Measurements from ENCODE around the gene OTOS.

The OTOS gene

DNA sequence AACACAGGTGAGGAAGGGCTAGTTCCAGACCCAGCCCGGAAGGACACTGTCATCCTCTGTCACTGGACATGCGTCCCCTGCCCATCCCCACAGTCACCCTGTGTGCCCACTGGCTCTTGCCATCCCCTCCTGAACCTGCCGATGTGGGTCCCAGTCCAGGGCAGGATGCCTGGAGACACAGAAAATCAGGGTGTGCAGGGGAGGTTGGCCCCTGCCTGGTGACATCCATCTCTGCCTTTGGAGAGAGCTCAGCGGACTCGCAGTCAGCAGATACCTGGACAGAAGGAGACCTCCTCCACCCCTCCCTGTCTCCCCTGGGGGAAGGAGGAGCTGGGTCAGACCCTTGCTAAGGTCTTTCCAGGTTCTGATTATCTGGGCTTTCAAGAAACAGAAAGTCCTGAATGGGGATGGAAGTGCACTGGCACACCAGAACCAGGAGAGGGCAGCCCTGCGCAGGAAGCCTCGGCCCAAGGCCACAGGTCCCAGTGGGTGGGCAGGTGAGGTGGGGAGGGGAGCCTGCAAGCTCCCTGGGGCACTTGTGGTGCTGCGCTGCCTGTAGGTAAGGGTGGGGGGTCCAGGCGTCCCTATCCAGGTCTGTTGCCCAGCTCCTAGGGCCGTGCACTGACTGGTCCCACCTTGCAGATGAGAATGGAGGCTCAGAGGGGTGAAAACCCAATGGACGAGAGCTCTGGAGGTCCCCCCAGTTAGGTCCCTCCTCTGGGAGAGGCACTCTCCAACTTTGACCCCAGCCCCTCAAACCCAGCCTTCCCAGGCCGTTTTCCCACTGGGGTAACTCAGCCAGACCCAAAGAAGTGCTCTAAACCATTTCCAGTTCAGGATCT is 9.7 kb upstream of the OTOS start:
- no peak for FAIRE-seq

DNA sequence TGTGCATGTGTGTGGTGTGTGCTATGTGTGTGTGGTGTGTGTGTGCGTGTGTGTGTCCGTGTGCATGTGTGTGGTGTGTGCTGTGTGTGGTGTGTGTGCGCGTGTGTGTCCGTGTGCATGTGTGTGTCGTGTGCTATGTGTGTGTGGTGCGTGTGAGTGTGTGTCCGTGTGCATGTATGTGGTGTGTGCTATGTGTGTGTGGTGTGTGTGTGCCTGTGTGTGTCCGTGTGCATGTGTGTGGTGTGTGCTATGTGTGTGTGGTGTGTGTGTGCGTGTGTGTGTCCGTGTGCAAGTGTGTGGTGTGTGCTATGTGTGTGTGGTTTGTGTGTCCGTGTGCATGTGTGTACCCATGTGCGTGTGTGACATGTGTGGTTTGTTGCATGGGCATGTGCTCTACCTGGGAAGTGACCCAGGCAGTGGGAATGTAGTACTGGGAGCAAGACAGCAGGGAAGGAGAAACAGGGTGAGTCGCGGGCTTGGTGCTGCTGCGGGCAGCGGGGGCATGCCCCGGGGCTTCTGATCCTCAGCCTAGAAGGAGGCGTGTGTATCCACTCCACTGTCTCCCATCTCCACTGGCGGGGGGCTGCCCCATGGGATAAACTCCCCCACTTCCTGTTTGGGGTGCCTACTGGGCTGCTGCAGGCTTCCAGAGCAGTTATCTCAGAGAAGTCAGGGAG is 7.6 kb upstream of the OTOS start:
- FAIRE-seq: no peak

DNA sequence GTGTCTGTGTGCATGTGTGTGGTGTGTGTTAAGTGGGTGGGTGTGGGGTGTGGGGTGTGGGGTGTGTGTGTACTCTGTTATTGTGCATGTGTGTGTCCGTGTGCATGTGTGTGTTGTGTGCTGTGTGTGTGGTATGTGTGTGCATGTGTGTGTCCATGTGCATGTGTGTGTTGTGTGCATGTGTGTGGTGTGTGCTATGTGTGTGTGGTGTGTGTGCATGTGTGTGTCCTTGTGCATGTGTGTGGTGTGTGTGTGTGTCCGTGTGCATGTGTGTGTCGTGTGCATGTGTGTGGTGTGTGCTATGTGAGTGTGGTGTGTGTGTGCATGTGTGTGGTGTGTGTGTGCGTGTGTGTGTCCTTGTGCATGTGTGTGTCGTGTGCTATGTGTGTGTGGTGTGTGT is 6.9 kb upstream of the OTOS start:
- no peak for FAIRE-seq

DNA sequence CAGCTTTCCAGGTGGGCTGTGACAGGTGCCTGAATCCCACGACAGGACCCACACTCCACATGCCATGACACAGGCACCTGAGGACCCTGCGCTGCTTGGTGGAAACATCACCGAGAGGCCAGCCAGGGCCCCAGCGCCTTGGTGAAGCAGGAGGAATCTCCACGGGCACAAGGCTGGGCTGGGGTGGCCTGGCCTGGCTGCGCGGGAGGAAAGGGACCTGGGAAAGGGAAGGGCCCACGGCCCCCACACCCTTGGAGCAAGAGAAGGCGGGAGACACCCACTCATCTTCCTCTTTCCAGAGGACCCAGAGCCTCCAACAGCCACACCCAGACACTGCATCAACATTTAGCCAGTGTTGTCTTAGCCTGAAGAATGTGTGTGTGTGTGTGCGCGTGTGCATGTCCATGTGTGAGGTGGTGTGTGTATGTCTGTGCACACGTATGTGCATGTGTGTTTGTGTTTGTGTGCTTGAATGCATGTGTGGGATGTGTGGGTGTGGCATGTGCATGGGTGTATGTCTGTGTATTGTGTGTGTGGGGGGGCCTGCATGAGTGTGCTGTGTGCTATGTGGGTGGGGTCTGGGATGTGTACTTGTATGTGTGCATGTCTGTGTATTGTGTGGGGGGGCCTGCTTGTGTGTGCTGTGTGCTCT is 6.3 kb upstream of the OTOS start:
- no peak for FAIRE-seq

DNA sequence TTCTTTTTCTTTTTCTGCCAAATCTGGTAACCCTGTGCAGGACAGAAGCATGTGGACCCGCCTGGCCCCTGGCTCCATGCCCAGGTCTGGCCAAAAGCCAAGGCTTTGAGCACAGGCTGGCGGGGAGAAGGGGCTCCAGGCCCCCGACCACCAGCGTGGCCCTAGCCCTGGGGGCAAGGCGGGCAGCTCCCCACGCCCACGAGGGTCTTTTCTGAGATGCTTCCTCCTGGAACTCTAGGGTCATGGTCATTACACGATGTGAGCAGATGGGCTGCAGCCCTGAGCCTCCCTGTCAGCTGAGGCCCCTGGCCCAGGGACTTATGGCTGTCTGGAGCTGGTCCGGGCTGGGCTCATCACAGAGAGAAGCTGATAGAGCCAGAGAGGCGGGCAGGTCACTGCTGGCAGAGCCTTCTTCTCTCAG is 5.7 kb upstream of the OTOS start:
- no peak for FAIRE-seq

DNA sequence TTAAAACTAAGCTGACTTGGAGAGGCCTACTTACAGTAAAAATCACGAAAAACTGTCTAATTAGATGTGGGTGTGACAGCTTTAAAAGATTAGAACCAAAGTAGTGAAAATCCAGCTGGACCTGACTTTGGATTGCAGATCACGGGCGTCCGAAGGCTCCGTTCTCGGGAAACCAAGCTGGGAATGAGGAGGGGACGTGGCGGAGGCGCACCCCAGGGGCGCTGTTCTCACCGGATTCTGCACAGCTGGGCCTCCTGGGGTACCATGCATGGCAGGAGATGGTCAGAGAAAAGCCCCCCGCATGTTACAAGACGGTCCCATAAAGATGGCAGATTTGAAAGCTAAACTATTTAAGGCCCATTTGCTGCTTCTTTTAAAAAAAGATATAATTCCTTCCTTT is 5.0 kb upstream of the OTOS start:
- FAIRE-seq: no peak

DNA sequence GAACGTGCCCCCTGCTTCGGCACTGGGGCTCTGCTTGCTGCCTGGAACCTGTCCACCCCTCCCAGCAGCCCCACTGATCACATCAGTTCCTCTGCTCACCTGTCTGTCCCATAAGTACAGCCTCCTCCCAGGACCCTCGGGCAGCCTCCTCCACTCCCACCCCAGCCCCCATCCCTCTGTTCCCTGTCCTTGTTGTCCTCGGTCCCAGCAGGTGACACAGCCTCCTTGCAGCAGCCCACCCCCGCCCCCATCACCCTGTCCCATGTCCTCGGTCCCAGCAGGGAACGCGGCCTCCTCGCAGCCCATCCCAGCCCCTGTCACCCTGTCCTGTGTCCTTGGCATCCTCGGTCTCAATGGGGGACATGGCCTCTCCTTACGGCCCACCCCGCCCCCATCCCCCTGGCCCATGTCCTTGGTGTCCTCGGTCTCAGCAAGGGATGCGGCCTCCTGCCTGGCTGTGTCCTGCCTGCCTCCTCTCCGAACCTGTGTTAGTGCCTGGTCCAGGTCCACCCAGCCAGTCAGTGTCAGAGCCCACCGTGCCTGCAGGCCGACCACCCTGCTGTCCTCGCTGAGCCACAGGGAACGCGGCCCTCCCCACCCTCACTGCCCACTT is 4.3 kb upstream of the OTOS start:
- FAIRE-seq: no peak

DNA sequence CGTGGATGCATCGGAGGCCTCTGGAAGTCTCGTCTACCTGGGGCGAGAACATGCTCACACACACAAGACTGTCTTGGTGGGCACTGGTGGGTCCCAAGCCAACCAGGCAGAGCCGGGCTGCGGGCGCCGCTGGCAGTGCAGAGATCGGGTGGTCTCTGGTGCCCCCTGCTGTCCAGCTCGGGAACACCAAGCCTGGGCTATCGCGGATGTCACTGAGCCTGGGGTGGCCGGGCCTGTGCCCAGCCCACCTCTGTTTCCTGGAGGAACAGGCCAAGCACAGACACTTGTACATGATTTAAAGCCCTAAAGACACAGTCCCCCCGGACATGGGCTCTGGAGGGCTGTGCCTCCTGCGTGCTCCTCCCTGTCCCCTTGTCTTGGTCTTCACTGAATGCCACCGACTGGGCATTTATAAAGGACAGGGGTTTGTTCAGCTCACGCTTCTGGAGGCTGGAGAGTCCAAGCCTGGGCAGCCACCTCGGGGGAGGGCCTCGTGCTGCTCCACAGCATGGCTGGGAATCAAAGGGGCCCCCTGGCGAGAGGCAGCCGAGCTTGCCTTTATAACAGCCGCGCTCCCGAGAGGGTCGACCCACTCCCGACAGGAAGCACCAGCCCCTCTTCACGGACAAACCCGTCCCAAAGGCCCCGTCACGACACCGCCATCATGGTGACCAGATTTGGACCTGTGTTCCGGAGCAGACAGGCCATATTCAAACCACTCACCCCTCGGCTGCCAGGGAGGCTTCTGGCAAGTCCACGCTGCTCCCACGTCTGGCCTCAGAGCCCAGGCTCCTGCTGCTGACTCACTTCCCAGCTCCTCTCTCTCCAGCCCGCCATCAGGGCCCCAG is 3.6 kb upstream of the OTOS start:
- FAIRE-seq: no peak

DNA sequence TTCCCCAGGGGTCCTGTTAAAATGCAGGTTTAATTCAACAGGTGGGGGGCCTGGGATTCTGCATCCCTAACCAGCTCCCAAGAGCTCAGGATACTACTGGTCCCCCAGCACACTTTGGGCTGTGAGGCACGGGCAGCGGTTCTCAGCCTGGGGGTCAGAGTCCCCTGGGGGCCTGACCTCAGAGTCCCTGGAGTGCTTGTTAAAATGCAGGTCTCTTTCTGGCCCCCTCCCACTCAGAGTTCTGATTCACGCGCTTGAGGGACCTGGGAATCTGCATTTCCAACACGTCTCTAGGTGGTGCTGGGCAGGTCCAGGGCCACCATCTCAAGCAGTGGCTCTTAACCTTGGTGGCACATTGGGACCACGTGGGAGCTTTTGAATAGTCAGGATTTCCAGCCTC is 2.8 kb upstream of the OTOS start:
- FAIRE-seq: no peak

DNA sequence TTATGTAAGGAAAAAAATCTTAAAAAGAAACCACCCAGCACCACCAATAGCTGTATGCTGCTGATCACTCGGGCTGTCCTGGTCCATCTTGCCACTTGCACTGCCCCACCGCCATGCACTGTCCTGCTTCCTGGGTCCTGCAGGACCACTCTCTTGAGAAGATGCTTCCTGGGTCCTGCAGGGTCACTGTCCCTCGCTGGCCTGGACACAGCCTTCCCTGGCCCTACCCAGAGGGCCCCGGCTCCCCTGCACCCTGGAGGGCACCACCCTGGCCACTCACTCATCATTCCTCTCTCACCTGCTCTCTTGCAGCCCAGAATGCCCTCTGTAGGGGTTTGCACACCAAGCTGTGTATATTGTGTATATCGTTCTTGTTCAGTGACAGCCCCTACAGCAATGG is 2.4 kb upstream of the OTOS start:
- FAIRE-seq: no peak

DNA sequence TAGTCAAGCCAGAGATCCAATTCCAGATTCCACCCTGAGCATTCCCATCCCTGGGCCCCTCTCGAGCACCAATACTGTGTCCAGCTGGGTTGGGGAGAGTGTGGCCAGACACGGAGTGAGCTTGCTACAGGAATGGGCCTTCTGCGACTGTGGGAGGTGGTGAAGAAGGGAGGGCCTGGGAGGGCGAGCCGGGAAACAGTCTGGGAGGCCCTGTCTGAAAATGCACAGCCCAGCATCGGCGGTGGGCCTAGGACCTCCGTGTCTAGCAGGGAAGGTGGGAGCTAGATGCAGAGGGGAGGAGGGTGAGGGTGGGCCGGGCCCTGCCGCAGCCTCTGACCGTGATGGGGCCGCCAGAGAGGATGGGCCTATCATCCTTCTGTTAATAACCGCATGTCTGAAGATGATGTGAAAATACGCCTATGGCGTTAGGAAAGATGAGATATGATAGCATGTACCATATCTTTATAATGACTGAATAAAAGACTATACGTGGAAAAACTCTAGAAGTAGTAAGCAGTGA is 1.9 kb upstream of the OTOS start:
- no peak for FAIRE-seq

DNA sequence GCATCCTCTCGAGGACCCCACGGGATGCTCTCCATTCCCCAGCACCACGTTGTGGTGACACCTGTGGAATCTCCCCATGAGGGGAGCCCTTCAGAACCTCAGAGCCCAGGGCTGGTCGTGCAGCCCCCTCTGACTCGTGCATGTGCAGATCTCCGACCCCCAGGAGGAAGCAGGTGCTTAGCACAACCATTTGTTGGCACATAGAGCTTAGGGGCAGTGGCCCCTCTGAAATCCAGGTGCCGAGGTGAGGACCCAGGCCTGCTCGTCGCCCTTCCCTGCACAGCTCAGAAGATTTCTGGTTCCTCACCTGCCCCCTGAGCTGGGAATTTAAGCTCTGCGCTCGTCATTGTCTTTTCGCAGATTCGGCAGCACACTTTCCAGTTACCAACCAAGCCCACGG is 1.3 kb upstream of the OTOS start:
- no peak for FAIRE-seq

DNA sequence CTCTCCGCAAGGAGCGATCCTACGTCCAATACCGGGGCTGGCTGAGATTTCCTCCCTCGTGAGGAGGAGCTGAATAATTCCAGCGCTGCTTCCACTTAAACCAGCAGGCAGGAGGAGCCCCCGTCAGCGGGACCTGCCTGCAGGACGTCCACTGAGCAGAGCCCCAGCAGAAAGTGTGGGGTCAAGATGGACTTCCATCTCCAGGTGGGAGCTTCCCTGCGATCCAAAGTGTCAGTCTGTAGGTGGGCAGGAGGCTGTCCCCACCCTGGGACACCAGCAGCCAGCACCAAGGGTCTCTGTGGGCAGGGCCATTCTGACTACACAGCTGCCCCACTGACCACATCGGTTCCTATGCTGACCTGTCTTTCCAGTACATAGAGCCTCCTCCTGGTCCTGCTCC is 462 bp upstream of the OTOS start:
- no peak for FAIRE-seq

DNA sequence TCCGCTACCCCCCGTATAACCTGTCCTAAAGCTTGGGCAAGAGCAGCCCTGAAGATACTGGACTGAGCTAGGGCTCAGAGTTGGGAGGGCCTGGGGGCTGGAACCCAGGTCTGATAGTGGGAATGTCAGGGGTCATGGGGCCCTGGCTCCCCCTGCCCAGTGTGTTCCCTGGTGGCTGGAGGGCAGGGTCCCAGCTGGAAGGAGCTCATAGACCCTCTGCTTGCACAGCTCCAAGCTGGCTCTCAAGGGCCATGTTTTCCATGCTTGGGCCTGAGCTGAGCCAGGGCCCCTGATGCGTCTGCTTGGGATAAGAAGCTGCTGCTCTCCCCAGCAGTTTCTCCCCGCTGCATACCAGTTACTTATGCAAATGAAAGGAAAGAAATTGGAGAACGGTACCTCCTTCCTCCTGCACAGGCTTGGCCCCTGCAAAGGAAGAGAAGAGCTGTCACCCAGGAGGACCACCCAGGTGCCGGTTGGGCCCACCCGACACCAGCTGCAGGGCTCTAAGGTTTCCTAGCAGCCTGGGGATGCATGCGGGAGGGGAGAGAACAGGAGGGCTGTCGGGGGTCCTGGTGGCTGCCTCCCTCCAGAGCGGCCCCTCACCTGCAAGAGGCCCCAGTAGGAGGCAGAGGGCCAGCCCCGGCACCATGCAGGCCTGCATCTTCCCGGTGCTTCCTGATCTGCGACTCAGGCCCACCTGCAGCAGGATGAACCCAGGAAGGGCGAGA is 628 bp downstream of the OTOS start:
- FAIRE-seq: no peak

DNA sequence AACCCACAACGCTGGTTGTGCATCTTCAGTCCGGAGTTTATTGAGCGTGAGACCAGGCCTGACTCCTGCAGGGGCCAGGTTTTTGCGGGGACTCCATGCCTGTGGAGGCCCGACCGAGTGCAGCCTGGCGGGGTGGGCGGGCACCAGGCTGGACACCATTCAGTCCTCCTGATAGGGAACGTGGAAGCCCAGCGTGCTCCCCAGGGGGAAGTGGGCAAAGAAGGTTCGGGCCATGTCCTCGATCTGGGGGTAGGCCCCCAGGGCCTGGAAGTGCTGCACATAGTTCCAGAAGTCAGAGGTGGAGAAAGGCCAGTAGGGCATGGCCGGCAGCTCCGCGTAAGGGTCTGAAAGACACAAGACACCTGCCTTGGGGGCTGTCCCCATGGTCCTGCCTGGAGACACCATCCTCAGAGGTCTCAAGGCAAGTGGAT is 1.4 kb downstream of the OTOS start:
- no peak for FAIRE-seq

DNA sequence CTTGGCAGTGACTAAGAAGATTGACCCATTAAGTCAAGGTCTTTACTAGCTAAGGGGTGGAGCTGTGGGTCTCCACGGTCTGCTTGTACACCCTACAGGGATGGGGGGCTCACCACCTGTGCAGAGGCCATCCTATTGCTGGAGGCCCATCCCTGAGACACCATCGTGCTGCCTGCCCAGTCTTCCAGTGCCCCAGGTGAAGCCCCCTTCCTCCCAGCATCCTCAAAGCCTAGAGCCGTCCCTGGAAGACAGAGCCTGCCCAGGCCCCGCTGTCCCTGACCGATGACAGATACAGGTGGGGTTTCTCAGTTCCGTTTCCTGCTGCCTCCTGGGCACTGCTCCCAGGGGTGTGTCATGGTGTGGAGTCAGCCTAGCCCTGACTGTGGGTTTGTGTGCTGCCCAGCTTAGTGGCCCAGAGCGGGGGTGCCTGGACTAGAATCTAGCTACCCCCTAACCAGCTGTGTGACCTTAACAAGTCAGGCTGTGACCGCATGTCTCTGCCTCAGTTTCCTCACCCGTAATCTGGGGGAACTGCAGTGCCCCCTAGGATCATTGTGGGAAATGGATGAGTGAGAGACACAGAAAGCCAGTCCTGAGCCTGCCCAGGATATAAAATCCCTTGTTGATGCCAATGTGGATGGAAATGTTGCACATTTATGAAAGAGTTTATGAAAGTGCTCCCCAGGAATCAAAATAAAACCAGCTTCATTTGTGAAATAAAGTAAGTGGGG is 2.0 kb downstream of the OTOS start:
- FAIRE-seq: no peak

DNA sequence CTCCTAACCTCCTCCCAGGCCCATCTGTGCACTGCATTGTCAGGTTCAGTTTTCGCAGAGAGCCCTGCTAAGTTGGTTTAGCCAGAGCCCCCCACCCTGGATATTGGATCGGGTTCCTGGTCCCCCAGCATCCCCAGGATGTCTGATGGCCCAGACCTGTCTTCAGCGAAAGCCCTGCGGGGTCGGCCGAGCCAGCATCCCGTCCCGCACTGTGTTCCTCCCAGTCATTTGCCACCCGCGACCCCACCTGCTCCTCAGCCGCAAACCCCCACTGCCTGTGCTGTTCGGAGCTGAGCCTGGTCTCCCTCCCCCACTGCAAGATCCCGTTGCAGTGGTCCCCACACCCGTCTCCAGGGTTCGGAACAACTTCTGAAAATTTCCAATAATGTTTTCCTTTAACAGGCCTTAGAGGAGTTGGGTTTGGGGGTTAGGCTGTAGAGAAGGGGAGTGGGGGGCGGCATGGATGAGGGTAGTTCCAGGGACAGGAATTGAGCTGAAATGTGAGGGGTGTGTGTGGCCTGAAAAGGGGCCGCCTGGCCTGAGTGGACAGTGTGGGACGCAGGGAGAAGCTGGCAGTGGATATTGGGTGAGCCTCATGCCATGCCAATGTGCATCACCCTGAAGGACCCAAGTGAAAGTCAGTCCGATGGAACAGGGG is 2.7 kb downstream of the OTOS start:
- no peak for FAIRE-seq

DNA sequence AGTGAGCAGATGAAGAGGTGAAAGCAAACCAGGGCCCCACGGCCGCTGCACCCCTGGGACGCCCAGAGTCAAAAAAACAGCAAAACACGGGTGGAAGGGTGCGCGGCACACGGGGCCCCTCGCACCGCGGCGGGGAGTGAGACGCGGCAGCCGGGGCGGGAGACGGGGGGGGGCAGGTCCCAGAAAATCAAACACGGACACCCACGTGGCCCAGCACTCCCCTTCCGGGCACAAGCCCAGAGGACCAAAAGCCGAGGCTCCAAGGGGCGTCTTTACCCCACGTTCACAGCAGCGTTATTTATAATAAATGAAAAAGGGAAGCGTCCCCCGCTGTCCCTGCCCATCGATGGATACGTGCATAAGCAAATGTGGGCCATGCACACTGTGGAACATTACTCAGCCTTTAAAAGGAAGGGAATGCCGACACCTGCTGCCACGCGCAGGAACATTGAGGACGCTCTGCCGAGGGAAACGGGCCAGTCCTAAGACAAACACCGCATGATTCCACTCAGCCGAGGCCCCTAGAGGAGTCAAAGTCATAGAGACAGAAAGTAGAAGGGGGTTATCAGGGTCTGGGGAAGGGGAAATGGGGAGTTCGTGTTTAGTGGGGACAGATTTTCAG is 3.7 kb downstream of the OTOS start:
- FAIRE-seq: no peak

DNA sequence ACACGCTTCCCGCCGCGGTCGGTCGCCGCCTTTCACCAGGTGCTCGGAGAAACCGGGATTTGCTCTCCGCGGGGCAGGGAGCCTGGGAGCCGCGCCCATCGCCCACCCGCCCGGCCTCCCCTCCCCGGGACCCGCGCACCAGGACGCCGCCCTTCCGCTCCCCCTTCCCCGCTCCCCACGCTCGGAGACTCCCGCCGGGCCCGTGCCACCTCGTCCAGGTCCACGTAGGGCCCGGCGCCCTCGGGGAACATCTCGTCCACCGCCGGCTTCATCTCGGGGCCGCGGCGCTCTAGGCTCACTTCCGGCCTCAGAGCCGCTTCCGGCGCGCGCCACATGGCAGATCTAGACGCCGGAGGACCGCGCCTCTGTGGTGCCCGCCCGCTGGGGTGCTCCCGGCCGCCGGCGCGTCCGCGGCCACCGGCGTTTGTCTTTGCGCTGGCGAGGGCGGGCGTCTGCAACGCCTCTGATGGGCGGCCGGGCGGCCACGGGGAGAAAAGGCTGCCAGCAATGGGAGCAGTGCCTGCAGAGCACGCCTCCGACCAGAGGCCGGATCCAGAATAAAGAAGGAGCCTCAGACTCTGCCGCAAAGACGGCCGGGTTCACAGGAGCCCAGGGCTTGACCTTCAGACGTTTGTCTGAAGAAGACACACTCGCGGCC is 4.3 kb downstream of the OTOS start, which contains the start of gene COPS9:
Gene COPS9, minus strand, starts transcription at position 293 of the 658 bp plus-strand sequence. Its CDS starts 21 bp downstream, at position 272.
- FAIRE-seq: no peak

Measured in G401.6 (cell line).